ENCODE measurements around the gene TUBA4B.

GRCh38 chr2:219272356-219272755 lies 19.3 kb downstream of the TUBA4B start:
- TF ChIP-seq CTCF (conservative IDR thresholded peaks at IDR 0.05 in 1 of 2, IDR thresholded peaks at IDR 0.05 in 1 of 2; ENCODE audit: extremely low read depth in 1 of 2, insufficient read depth in 1 of 2, low read depth in 1 of 2, low read length in 2 of 2) (no peak), EZH2 (IDR thresholded peaks at IDR 0.05; ENCODE audit: borderline replicate concordance, low read length) (no peak)

Measured in mammary epithelial cell (primary cell).